ENCODE results near the gene PRADC1. TPM values are rescaled to one million over a fixed set of nuclear protein-coding genes. Genes with fewer than 3 reads are reported as not detected.

The PRADC1 gene
- total and polyA plus RNA-seq, 8 donors, result 8.5 to 23.3 (median 14.5) TPM

DNA sequence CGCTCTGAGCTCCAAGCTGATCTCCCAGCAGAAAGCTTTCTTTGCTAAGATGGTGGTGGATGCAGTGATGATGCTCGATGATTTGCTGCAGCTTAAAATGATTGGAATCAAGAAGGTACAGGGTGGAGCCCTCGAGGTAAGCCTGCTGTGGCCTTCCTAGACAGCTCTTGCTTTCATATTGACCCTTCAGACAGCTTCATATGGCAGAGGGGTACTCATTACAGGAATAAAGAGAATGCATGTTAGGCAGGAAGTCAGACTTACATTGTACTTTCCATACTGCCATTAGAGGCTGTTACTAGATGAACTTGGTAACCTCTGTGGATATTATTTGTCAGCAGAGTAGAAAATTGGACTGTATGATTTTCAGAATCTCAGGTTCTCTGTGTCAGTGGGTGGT lies 11.5 kb upstream of the PRADC1 start:
- no peak for DNase-seq
- intact Hi-C loops (cut with DNase I), result no loop called here
- Histone ChIP-seq H3K27me3 (no peaks in the 10 kb centered on the region), H3K4me3 (no peak overlapping the region), H3K9me3 (no peaks in the 10 kb centered on the region), H3K27ac (no peak overlapping the region), H3K4me1 (peaks cover 6 to 17% of the 10 kb centered on the region in 2 donors), H3K36me3 (peaks cover 0 to 100% of the 10 kb centered on the region in 2 donors)
- TF ChIP-seq, protein P1, sequence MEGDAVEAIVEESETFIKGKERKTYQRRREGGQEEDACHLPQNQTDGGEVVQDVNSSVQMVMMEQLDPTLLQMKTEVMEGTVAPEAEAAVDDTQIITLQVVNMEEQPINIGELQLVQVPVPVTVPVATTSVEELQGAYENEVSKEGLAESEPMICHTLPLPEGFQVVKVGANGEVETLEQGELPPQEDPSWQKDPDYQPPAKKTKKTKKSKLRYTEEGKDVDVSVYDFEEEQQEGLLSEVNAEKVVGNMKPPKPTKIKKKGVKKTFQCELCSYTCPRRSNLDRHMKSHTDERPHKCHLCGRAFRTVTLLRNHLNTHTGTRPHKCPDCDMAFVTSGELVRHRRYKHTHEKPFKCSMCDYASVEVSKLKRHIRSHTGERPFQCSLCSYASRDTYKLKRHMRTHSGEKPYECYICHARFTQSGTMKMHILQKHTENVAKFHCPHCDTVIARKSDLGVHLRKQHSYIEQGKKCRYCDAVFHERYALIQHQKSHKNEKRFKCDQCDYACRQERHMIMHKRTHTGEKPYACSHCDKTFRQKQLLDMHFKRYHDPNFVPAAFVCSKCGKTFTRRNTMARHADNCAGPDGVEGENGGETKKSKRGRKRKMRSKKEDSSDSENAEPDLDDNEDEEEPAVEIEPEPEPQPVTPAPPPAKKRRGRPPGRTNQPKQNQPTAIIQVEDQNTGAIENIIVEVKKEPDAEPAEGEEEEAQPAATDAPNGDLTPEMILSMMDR (IDR thresholded peaks at IDR 0.05), result no peak
- no peak for ATAC-seq

DNA sequence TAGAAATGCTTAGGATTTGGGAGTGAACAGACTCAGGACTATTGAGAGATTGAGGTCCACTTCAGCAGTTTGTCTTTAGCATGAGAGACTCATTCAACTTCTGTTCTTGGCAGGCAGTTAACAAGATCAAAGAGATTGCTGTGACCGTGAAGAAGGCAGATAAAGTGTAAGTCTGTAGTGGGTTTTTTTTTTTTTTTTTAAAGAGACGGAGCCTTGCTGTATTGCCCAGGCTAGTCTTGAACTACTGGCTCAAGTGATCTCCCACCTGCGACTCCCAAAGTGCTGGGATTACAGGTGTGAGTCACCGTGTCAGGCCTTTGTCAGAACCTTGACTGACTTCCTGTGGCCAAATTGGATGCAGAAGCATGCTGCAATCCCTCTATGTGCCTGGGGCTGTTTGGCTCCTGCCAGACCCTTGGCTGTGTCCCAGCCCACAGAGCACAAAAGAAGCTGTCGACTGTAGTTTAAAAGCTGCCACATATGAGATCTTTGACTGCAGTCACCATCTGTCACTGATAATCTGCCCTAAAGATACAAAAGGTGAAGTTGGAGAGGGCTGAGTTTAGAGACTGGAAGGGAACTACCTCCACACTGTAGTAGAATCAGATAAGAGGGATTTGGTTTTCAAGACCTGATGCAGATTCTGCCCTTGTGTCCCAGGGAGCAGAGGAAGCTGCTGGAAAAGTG lies 11.0 kb upstream of the PRADC1 start:
- Histone ChIP-seq H3K27me3 (no peaks in the 10 kb centered on the region), H3K4me1 (peaks cover 9 to 21% of the 10 kb centered on the region in 2 donors), H3K4me3 (no peak overlapping the region), H3K9me3 (no peaks in the 10 kb centered on the region), H3K27ac (no peak overlapping the region), H3K36me3 (peaks cover 0 to 100% of the 10 kb centered on the region in 2 donors)
- TF ChIP-seq, protein P1 (IDR thresholded peaks at IDR 0.05), result no peak
- ATAC-seq (peak; percentile 93), DNase-seq (peak in 2 of 4 donors; percentile 49 to 66)
- intact Hi-C loops (cut with DNase I), result no loop called here

DNA sequence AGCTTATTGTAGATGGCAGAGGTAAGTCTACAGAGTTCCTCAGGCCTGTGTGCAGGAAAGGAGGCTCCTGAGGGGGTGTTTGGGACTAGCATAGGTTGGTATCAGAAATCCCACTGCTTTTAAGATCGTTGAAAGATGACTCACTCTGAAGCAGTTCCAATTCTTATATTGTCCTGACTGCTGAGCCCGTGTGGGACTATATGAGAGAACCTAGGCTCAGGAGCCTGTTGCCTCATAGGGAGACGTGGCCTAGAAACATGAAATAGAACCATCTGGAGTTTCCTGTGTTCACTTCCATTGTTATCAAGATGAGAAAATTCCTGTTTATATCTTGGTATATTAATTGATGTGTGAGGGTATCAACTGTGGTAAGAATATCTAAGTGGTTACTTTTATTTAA lies 6.7 kb upstream of the PRADC1 start:
- TF ChIP-seq, protein P1 (IDR thresholded peaks at IDR 0.05), result no peak
- intact Hi-C loops (cut with DNase I), result no loop called here
- H3K4me3 ChIP-seq, result no peak overlapping the region

GRCh38 chr2:73238976-73239375 lies 5.9 kb upstream of the PRADC1 start:
- H3K27ac ChIP-seq, result no peak overlapping the region
- H3K36me3 ChIP-seq, result peaks cover 0 to 54% of the 10 kb centered on the region in 2 donors
- H3K9me3 ChIP-seq, result no peaks in the 10 kb centered on the region
- H3K27me3 ChIP-seq, result no peaks in the 10 kb centered on the region
- DNase-seq (no peak), ATAC-seq (no peak)
- no peak overlapping the region for H3K4me3 ChIP-seq
- peaks cover 24 to 65% of the 10 kb centered on the region in 2 donors for H3K4me1 ChIP-seq
- intact Hi-C loops (cut with DNase I), result no loop called here
- TF ChIP-seq, protein P1 (IDR thresholded peaks at IDR 0.05), result no peak

More for the DNA sequence above, 6.7 kb upstream of the PRADC1 start:
- peaks cover 29 to 64% of the 10 kb centered on the region in 2 donors for H3K4me1 ChIP-seq
- H3K9me3 ChIP-seq, result no peaks in the 10 kb centered on the region
- no peak overlapping the region for H3K27ac ChIP-seq
- H3K27me3 ChIP-seq, result no peaks in the 10 kb centered on the region
- ATAC-seq, result no peak
- no peak for DNase-seq
- H3K36me3 ChIP-seq, result peaks cover 0 to 62% of the 10 kb centered on the region in 2 donors

- intact Hi-C loops (cut with DNase I), result no loop called here
- Histone ChIP-seq H3K4me1 (peaks cover 24 to 59% of the 10 kb centered on the region in 2 donors), H3K27me3 (no peaks in the 10 kb centered on the region), H3K27ac (no peak overlapping the region), H3K4me3 (no peak overlapping the region), H3K36me3 (peaks cover 0 to 46% of the 10 kb centered on the region in 2 donors), H3K9me3 (no peaks in the 10 kb centered on the region)
- no peak for DNase-seq
- TF ChIP-seq, protein P1 (IDR thresholded peaks at IDR 0.05), result no peak
- no peak for ATAC-seq
Observed at GRCh38 chr2:73238149-73238548, 5.1 kb upstream of the PRADC1 start.
